Dedifferentiated amniotic fluid mesenchymal stem cell (primary cell): ENCODE data around the gene CR1L.
A peak's percentile ranks its signal among the peaks of the same experiment; 100 is the strongest.
"Not testable (repeated sequence)": the region's sequence is repeated elsewhere in the genome, so short reads cannot be mapped to it uniquely, and the experiment has no call there.

Source experiments
- DNase-seq: peaks from one replicate; pipeline ENCODE4 v3.0.0-alpha.2; 2016; ENCODE audit errors: extremely low spot score

Gene CR1L

GRCh38 chr1:207646171-207646570, 1.2 kb downstream of the CR1L start:
- DNase-seq, result no peak

- no peak for DNase-seq
Measured at GRCh38 chr1:207646944-207647579, 2.1 kb downstream of the CR1L start.

- no peak for DNase-seq
Measured at GRCh38 chr1:207647671-207648333, 2.9 kb downstream of the CR1L start.

- no peak for DNase-seq
Measured at GRCh38 chr1:207648334-207649209, 3.6 kb downstream of the CR1L start.

GRCh38 chr1:207649210-207649753, 4.3 kb downstream of the CR1L start:
- no peak for DNase-seq

- no peak for DNase-seq
Measured at GRCh38 chr1:207649865-207650580, 5.1 kb downstream of the CR1L start.

GRCh38 chr1:207651583-207651982, 6.7 kb downstream of the CR1L start:
- no peak for DNase-seq

- no peak for DNase-seq
Measured at GRCh38 chr1:207654320-207654719, 9.4 kb downstream of the CR1L start.

GRCh38 chr1:207658408-207658807, 13.5 kb downstream of the CR1L start:
- DNase-seq, result no peak

- no peak for DNase-seq
Measured at GRCh38 chr1:207658904-207659485, 14.1 kb downstream of the CR1L start.

- DNase-seq, result no peak
Measured at GRCh38 chr1:207659545-207660153, 14.7 kb downstream of the CR1L start.

- DNase-seq, result not testable (repeated sequence)
Measured at GRCh38 chr1:207661420-207661819, 16.5 kb downstream of the CR1L start.

- DNase-seq, result no peak
Measured at GRCh38 chr1:207666342-207666741, 21.4 kb downstream of the CR1L start.

GRCh38 chr1:207669528-207670009, 24.6 kb downstream of the CR1L start:
- DNase-seq, result no peak

GRCh38 chr1:207670192-207670591, 25.3 kb downstream of the CR1L start:
- DNase-seq, result no peak

- no peak for DNase-seq
Measured at GRCh38 chr1:207670997-207671396, 26.1 kb downstream of the CR1L start.

- peak; percentile 23 for DNase-seq
Measured at GRCh38 chr1:207672522-207673130, 27.7 kb downstream of the CR1L start.

GRCh38 chr1:207673399-207673798, 28.5 kb downstream of the CR1L start:
- no peak for DNase-seq

GRCh38 chr1:207676153-207676552, 31.2 kb downstream of the CR1L start:
- DNase-seq, result no peak
